ENCODE results near the gene ATP11A. TPM values are rescaled to one million over a fixed set of nuclear protein-coding genes. Genes with fewer than 3 reads are reported as not detected.

Gene ATP11A
- total RNA-seq, 1 experiment from 2014 or later, result 8.7 TPM

GRCh38 chr13:112918746-112919145 lies 228.9 kb downstream of the ATP11A start:
- BruUV-seq (replicated peaks), result no TSS peak
- H3K9me2 ChIP-seq (replicated peaks; ENCODE audit: low read length), result no peaks in the 10 kb centered on the region
- POLR2A ChIA-PET (ENCODE audit: unreplicated experiment), result interaction anchor here (0.5 kb wide), 1 partner anchor 412 kb away, joined by 5 read pairs; no protein-coding TSS in a partner anchor
- no peaks in the 10 kb centered on the region for H3F3A ChIP-seq (ENCODE audit: low read length, unreplicated experiment)
- intact Hi-C loops (cut with micrococcal nuclease), result no loop called here
- H3K27ac ChIP-seq (ENCODE audit: low read length), result no peak overlapping the region
- H3K9ac ChIP-seq (ENCODE audit: low read length), result no peak overlapping the region
- DNase-seq (no peak), ATAC-seq (no peak)
- no peaks in the 10 kb centered on the region for H4K20me1 ChIP-seq (ENCODE audit: low read length)
- no peaks in the 10 kb centered on the region for H3K36me3 ChIP-seq (ENCODE audit: low read depth, low read length)
- no peaks in the 10 kb centered on the region for H3K27me3 ChIP-seq (ENCODE audit: low read length)
- no peak overlapping the region for H2AFZ ChIP-seq (ENCODE audit: low read length)
- H3K4me1 ChIP-seq (ENCODE audit: insufficient read depth, low read length), result no peaks in the 10 kb centered on the region
- H3K4me2 ChIP-seq (ENCODE audit: low read length), result no peak overlapping the region
- no peak for TF ChIP-seq CTCF (conservative IDR thresholded peaks at IDR 0.05; ENCODE audit: low read depth, low read length)
- no peak for TF ChIP-seq EZH2phosphoT487 (IDR thresholded peaks at IDR 0.05; ENCODE audit: borderline replicate concordance, low read length)
- no peak for TF ChIP-seq EZH2 (IDR thresholded peaks at IDR 0.05; ENCODE audit: low read length, unreplicated experiment)
- CTCF ChIA-PET, result no interaction called here
- H3K79me2 ChIP-seq (ENCODE audit: low read length), result no peaks in the 10 kb centered on the region
- H3K9me3 ChIP-seq (ENCODE audit: low read length), result no peaks in the 10 kb centered on the region
- no peak overlapping the region for H3K4me3 ChIP-seq (ENCODE audit: low read length)

GRCh38 chr13:112923962-112924361 lies 234.1 kb downstream of the ATP11A start:
- no peaks in the 10 kb centered on the region for H3K9me3 ChIP-seq (ENCODE audit: low read length)
- intact Hi-C loops (cut with micrococcal nuclease), result no loop called here
- no TSS peak for BruUV-seq (replicated peaks)
- H3K27ac ChIP-seq (ENCODE audit: low read length), result no peak overlapping the region
- H3K4me1 ChIP-seq (ENCODE audit: insufficient read depth, low read length), result no peaks in the 10 kb centered on the region
- no peak overlapping the region for H3K9ac ChIP-seq (ENCODE audit: low read length)
- no peak for ATAC-seq
- H3K27me3 ChIP-seq (ENCODE audit: low read length), result no peaks in the 10 kb centered on the region
- no peak for DNase-seq
- CTCF ChIA-PET, result no interaction called here
- TF ChIP-seq EZH2phosphoT487 (IDR thresholded peaks at IDR 0.05; ENCODE audit: borderline replicate concordance, low read length) (no peak), EZH2 (IDR thresholded peaks at IDR 0.05; ENCODE audit: low read length, unreplicated experiment) (no peak), CTCF (conservative IDR thresholded peaks at IDR 0.05; ENCODE audit: low read depth, low read length) (no peak)
- no peaks in the 10 kb centered on the region for H3K9me2 ChIP-seq (replicated peaks; ENCODE audit: low read length)
- no peak overlapping the region for H3K4me2 ChIP-seq (ENCODE audit: low read length)
- H3K4me3 ChIP-seq (ENCODE audit: low read length), result no peak overlapping the region
- H3F3A ChIP-seq (ENCODE audit: low read length, unreplicated experiment), result no peaks in the 10 kb centered on the region
- H3K36me3 ChIP-seq (ENCODE audit: low read depth, low read length), result no peaks in the 10 kb centered on the region
- H4K20me1 ChIP-seq (ENCODE audit: low read length), result no peaks in the 10 kb centered on the region
- H2AFZ ChIP-seq (ENCODE audit: low read length), result no peak overlapping the region
- POLR2A ChIA-PET (ENCODE audit: unreplicated experiment), result no interaction called here
- no peaks in the 10 kb centered on the region for H3K79me2 ChIP-seq (ENCODE audit: low read length)

- no peak for TF ChIP-seq EZH2phosphoT487 (IDR thresholded peaks at IDR 0.05; ENCODE audit: borderline replicate concordance, low read length)
- no peaks in the 10 kb centered on the region for H3K4me1 ChIP-seq (ENCODE audit: insufficient read depth, low read length)
- H3K9ac ChIP-seq (ENCODE audit: low read length), result no peak overlapping the region
- H4K20me1 ChIP-seq (ENCODE audit: low read length), result no peaks in the 10 kb centered on the region
- no peaks in the 10 kb centered on the region for H3F3A ChIP-seq (ENCODE audit: low read length, unreplicated experiment)
- intact Hi-C loops (cut with micrococcal nuclease), result no loop called here
- ATAC-seq (no peak), DNase-seq (no peak)
- no peaks in the 10 kb centered on the region for H3K36me3 ChIP-seq (ENCODE audit: low read depth, low read length)
- no peak overlapping the region for H2AFZ ChIP-seq (ENCODE audit: low read length)
- H3K4me3 ChIP-seq (ENCODE audit: low read length), result no peak overlapping the region
- POLR2A ChIA-PET (ENCODE audit: unreplicated experiment), result no interaction called here
- H3K9me3 ChIP-seq (ENCODE audit: low read length), result no peaks in the 10 kb centered on the region
- CTCF ChIA-PET, result no interaction called here
- no peaks in the 10 kb centered on the region for H3K9me2 ChIP-seq (replicated peaks; ENCODE audit: low read length)
- no TSS peak for BruUV-seq (replicated peaks)
- no peak overlapping the region for H3K27ac ChIP-seq (ENCODE audit: low read length)
- no peaks in the 10 kb centered on the region for H3K27me3 ChIP-seq (ENCODE audit: low read length)
- H3K4me2 ChIP-seq (ENCODE audit: low read length), result no peak overlapping the region
- H3K79me2 ChIP-seq (ENCODE audit: low read length), result no peaks in the 10 kb centered on the region
Measured at GRCh38 chr13:112924365-112924764, 234.5 kb downstream of the ATP11A start.
